Sigmoid colon (tissue), 4 donors: ENCODE measurements around the gene IVD.

Experiments
- CTCF ChIP-seq, 4 experiments: fragments of 450-650 bp in 3 of 4; fragments of 200-600 bp in 1 of 4; IDR thresholded peaks; one replicate each; pipeline ENCODE4 v1.5.1; 2016 to 2019; ENCODE audit warnings: antibody characterized with exemption in 4 of 4, mild to moderate bottlenecking in 3 of 4, moderate library complexity in 2 of 4
- POLR2AphosphoS5 ChIP-seq, 4 donors: sonication (generic); formaldehyde crosslinking; IDR thresholded peaks; one replicate each; pipeline ENCODE4 v1.6.1; 2017; ENCODE audit warnings: antibody characterized with exemption in 4 of 4

- no peak for TF ChIP-seq CTCF (IDR thresholded peaks at IDR 0.05)
- peak in 3 of 4 donors; percentile 31 to 45 (median 34) for TF ChIP-seq POLR2AphosphoS5 (IDR thresholded peaks at IDR 0.05)
These were observed 22.8 kb upstream of the IVD start, which contains the start of gene KNSTRN for GRCh38 chr15:40382580-40383456.
